HCT116 (cell line): ENCODE measurements around the gene FGF8. TPM values are rescaled to one million over a fixed set of nuclear protein-coding genes. Genes with fewer than 3 reads are reported as not detected.

Experiments
- ATAC-seq: fragments of 200-7000 bp; cut with Tn5 transposase; 2 replicates; pipeline ENCODE4 v1.9.1; 2020; ENCODE audit warnings: mild to moderate bottlenecking, moderate library complexity
- BruUV-seq: library from RNA; stranded (reverse); fragments of 400-500 nt; replicated peaks from 2 replicates; lab custom pipeline; 2021; lab: Mats Ljungman, UMichigan
- CTCF ChIA-PET: fragments of 300-600 bp; sonication (Branson Sonifier 250); formaldehyde crosslinking; loops from one replicate; lab custom pipeline; 2021; ENCODE audit warnings: antibody characterized with exemption; lab: Charles Lee
- POLR2A ChIA-PET: fragments of 300-600, 350-600 bp; sonication (Branson Sonifier 250); formaldehyde crosslinking; loops from one replicate; lab custom pipeline; 2021; ENCODE audit warnings: antibody characterized with exemption; lab: Charles Lee
- RAD21 ChIA-PET, 2 experiments: fragments of 300-600 bp; sonication (Branson Sonifier 250); formaldehyde crosslinking; loops; one replicate each; lab custom pipeline; 2023; ENCODE audit warnings: low total read pairs in 2 of 2; ENCODE audit not compliant: uncharacterized antibody in 2 of 2, unreplicated experiment in 2 of 2, low non-redundant PET in 1 of 2; lab: Charles Lee
- DNase-seq: peaks from one replicate; pipeline ENCODE4 v3.0.0-alpha.2; 2010; ENCODE audit warnings: low read depth, low spot score
- H2AFZ ChIP-seq: fragments of 200-600 bp; shearing (Covaris generic), sonication (generic); 2 replicates; pipeline ENCODE4 v1.6.1; 2017; ENCODE audit warnings: low read depth, mixed run types, mixed read lengths, antibody characterized with exemption, low read length; ENCODE audit not compliant: poor library complexity, severe bottlenecking
- H3K27ac ChIP-seq: 2 replicates; pipeline ENCODE4 v1.5.1; 2012; ENCODE audit warnings: low read depth, low read length
- H3K27me3 ChIP-seq: fragments of 200-600 bp; sonication (generic); 2 replicates; pipeline ENCODE4 v1.6.1; 2016; ENCODE audit warnings: mixed run types, low read length, mixed read lengths; ENCODE audit not compliant: insufficient read depth
- H3K36me3 ChIP-seq, 2 experiments: fragments of 200-500 bp in 1 of 2; fragments of 200-600 bp in 1 of 2; sonication (Bioruptor generic) in 1 of 2; sonication (generic) in 1 of 2; 2 replicates each; pipeline versions ENCODE4 v1.5.1 to v1.6.1; 2014 to 2016; ENCODE audit warnings: low read length in 2 of 2, inconsistent platforms in 1 of 2, mixed read lengths in 1 of 2, mixed run types in 1 of 2; ENCODE audit not compliant: insufficient read depth in 2 of 2, control insufficient read depth in 1 of 2
- H3K4me1 ChIP-seq, 2 experiments: fragments of 200-600 bp in 1 of 2; sonication (generic) in 1 of 2; 2 replicates each; pipeline versions ENCODE4 v1.5.1 to v1.6.1; 2012 to 2017; ENCODE audit warnings: low read length in 2 of 2, inconsistent platforms in 1 of 2, mild to moderate bottlenecking in 1 of 2, mixed read lengths in 1 of 2, mixed run types in 1 of 2, moderate library complexity in 1 of 2; ENCODE audit not compliant: insufficient read depth in 2 of 2, control insufficient read depth in 1 of 2
- H3K4me2 ChIP-seq: fragments of 200-600 bp; sonication (generic); 2 replicates; pipeline ENCODE4 v1.6.1; 2017; ENCODE audit warnings: mixed run types, low read length, mixed read lengths
- H3K4me3 ChIP-seq, 2 experiments: fragments of 200-600 bp in 1 of 2; sonication (generic) in 1 of 2; replicated peaks in 1 of 2; 2 replicates each; pipeline ENCODE4 v1.5.1; 2011 to 2016; ENCODE audit warnings: low read length in 2 of 2, control low read depth in 1 of 2, low read depth in 1 of 2, mild to moderate bottlenecking in 1 of 2, mixed read lengths in 1 of 2, mixed run types in 1 of 2
- H3K79me2 ChIP-seq: fragments of 200-600 bp; sonication (generic); 2 replicates; pipeline ENCODE4 v1.6.1; 2017; ENCODE audit warnings: mild to moderate bottlenecking, mixed run types, low read length, moderate library complexity, mixed read lengths; ENCODE audit not compliant: insufficient read depth
- H3K9ac ChIP-seq: fragments of 200-600 bp; sonication (generic); 2 replicates; pipeline ENCODE4 v1.6.1; 2016; ENCODE audit warnings: low read length, mixed read lengths
- H3K9me2 ChIP-seq: fragments of 200-600 bp; sonication (generic), shearing (Covaris generic); 2 replicates; pipeline ENCODE4 v1.6.1; 2017; ENCODE audit warnings: mixed run types, mild to moderate bottlenecking, moderate library complexity; ENCODE audit not compliant: insufficient read depth
- H3K9me3 ChIP-seq, 2 experiments: fragments of 200-500 bp in 1 of 2; fragments of 200-600 bp in 1 of 2; sonication (Bioruptor generic) in 1 of 2; sonication (generic) in 1 of 2; 2 replicates each; pipeline ENCODE4 v1.6.1; 2014 to 2017; ENCODE audit warnings: low read length in 2 of 2, mixed read lengths in 2 of 2, inconsistent platforms in 1 of 2, low read depth in 1 of 2, mild to moderate bottlenecking in 1 of 2, mixed run types in 1 of 2, moderate library complexity in 1 of 2; ENCODE audit not compliant: control insufficient read depth in 1 of 2, insufficient read depth in 1 of 2
- H4K20me1 ChIP-seq: fragments of 200-600 bp; sonication (generic), shearing (Covaris generic); 2 replicates; pipeline ENCODE4 v1.6.1; 2017; ENCODE audit warnings: mixed run types, mild to moderate bottlenecking, moderate library complexity; ENCODE audit not compliant: insufficient read depth
- CTCF ChIP-seq, 3 experiments: fragments of 200-600 bp in 1 of 3; sonication (generic) in 1 of 3; IDR thresholded peaks in 2 of 3; conservative IDR thresholded peaks in 1 of 3; 2 replicates each; pipeline ENCODE4 v1.5.1; 2012 to 2017; ENCODE audit warnings: low read depth in 2 of 3, low read length in 2 of 3, antibody characterized with exemption in 1 of 3, borderline replicate concordance in 1 of 3, control low read depth in 1 of 3, mild to moderate bottlenecking in 1 of 3, mixed read lengths in 1 of 3, mixed run types in 1 of 3, moderate library complexity in 1 of 3; ENCODE audit not compliant: insufficient read depth in 1 of 3
- JUND ChIP-seq: IDR thresholded peaks from 2 replicates; pipeline ENCODE4 v1.6.1; 2012
- POLR2A ChIP-seq: IDR thresholded peaks from 2 replicates; pipeline ENCODE4 v1.7.0; 2011; ENCODE audit warnings: borderline replicate concordance; ENCODE audit not compliant: insufficient read depth, insufficient read length; ENCODE audit errors: extremely low read depth
- SIN3A ChIP-seq: IDR thresholded peaks from 2 replicates; pipeline ENCODE4 v1.6.1; 2012; ENCODE audit warnings: low read depth
- SP1 ChIP-seq: IDR thresholded peaks from 2 replicates; pipeline ENCODE4 v1.6.1; 2012; ENCODE audit warnings: low read depth
- SRF ChIP-seq: IDR thresholded peaks from 2 replicates; pipeline ENCODE4 v1.6.1; 2012; ENCODE audit warnings: low read depth
- intact Hi-C: fragments of 100-400 bp; cut with micrococcal nuclease; formaldehyde crosslinking; loops from 2 replicates; pipeline ENCODE4 v1.10.0; 2022
- total RNA-seq: library from RNA; stranded (reverse); gene quantifications from one replicate; pipeline ENCODE4 v1.2.1, GENCODE V29; 2021; ENCODE audit not compliant: unreplicated experiment

The FGF8 gene
- total RNA-seq, 1 experiment from 2014 or later = 2.7 TPM

DNA sequence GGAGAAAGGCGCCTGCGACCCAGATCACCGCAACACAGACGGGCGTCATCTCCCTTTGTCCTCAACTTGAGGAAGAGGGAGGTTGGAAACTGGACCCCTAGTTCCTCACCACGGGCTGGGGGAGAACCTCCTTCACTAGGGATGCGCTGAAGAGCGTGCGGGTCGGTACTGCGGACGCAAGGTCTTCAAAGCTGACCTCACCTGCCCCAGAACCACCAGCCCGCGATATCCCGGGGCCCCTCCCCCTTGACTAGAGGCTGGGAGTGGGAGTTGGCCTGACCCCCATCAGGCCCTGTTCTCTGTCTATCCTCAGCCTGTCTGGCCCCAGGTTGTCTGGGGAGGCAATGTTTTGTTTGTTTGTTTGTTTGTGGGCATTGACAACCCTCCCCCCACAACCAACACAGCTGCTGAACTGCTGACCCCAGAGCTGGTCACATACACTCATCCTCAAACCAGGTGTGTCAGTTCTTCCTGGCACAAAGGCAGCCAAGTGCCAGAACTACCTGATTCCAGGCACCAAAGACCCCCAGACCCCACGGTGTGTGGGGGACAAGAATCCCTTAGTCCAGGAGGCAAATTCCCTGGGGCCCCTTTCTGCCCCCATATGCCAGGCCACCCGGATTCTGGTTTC lies 4.4 kb upstream of the FGF8 start:
- Histone ChIP-seq H3K4me2 (peak overlapping the region; percentile 94), H3K36me3 (peaks cover 1 to 28% of the 10 kb centered on the region in 2 experiments; a peak in 2 of 4 replicates), H2AFZ (no peak overlapping the region), H3K27ac (peak overlapping the region; percentile 66), H3K9me2 (no peaks in the 10 kb centered on the region), H3K27me3 (no peaks in the 10 kb centered on the region), H3K9me3 (no peaks in the 10 kb centered on the region), H3K79me2 (peaks cover 44% of the 10 kb centered on the region), H3K4me1 (peaks cover 19 to 45% of the 10 kb centered on the region in 2 experiments), H3K4me3 (peak overlapping the region in 1 of 2 experiments; percentile 32; a peak in 1 of 4 replicates), H4K20me1 (peaks cover 3% of the 10 kb centered on the region; the same call in 1 of the 2 replicates)
- no peak for DNase-seq
- ChIA-PET RAD21 (interaction anchor here (0.6 to 2.3 kb wide), 5 partner anchors 10 to 566 kb away, joined by 3 to 21 read pairs (median 8); no protein-coding TSS in a partner anchor), POLR2A (interaction anchor here (1.6 kb wide), 1 partner anchor 178 kb away, joined by 10 read pairs; no protein-coding TSS in a partner anchor), CTCF (interaction anchor here (0.6 to 5.8 kb wide), 13 partner anchors 8 to 566 kb away, joined by 3 to 220 read pairs (median 7); partner anchors contain the start of gene FBXW4)
- intact Hi-C loops = loop anchor here (2.0 to 5.0 kb wide), 4 partner anchors 37 to 292 kb away; partner anchors contain the start of genes DPCD, OGA and POLL
- ATAC-seq = no peak
- BruUV-seq = no TSS peak
- TF ChIP-seq SP1 = no peak
- TF ChIP-seq POLR2A = no peak
- TF ChIP-seq SIN3A = no peak
- peak in 1 of 3 experiments; percentile 28; a peak in 1 of 6 replicates for TF ChIP-seq CTCF (IDR thresholded peaks at IDR 0.05 in 2 of 3, conservative IDR thresholded peaks at IDR 0.05 in 1 of 3; ENCODE audit: borderline replicate concordance in 1 of 3, insufficient read depth in 1 of 3, low read depth in 2 of 3, low read length in 2 of 3)
- TF ChIP-seq SRF = no peak
- TF ChIP-seq JUND = no peak
- TF ChIP-seq, all 23 proteins: peak for 1
- peak overlapping the region; percentile 23 for H3K9ac ChIP-seq
